BE2C (cell line): ENCODE results near the gene BIRC7.

Experiments used
- DNase-seq: peaks from one replicate; pipeline ENCODE4 v3.0.0-alpha.2; 2020
- H3K27me3 ChIP-seq: fragments of 250-450 bp; sonication (Bioruptor Pico); 2 replicates; pipeline ENCODE4 v1.5.1; 2020; ENCODE audit warnings: mild to moderate bottlenecking
- H3K36me3 ChIP-seq: fragments of 250-450 bp; sonication (Bioruptor Pico); 2 replicates; pipeline ENCODE4 v1.5.1; 2020; ENCODE audit warnings: mild to moderate bottlenecking
- H3K4me1 ChIP-seq: fragments of 250-450 bp; sonication (Bioruptor Pico); 2 replicates; pipeline ENCODE4 v1.5.1; 2020
- H3K4me3 ChIP-seq: 2 replicates; pipeline ENCODE4 v1.5.1; 2011; ENCODE audit warnings: low read depth, low read length
- H3K9me3 ChIP-seq: fragments of 250-450 bp; sonication (Bioruptor Pico); 2 replicates; pipeline ENCODE4 v1.5.1; 2020
- TF ChIP-seq, protein P1 (sequence below): IDR thresholded peaks from 2 replicates; pipeline ENCODE4 v1.5.1; 2012; ENCODE audit warnings: mild to moderate bottlenecking, low read depth, low read length

Gene BIRC7

DNA sequence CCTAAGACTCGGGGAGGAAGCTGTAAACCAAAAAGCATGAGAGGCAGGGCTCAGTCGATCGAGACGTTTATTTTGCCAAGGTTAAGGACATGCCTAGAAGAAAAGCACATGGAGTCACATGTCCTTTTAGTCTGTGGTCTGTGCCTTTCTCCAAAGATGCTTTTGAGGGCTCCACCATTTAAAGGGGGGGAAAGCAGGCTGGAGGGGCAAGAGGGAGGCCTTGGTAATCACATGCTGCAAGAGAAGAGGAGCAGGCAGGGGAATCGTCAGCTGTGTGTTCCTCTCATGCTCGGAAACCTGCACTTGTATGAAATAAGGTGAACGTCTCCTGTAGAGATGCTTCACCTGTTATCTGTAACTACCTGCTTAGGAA, 10.6 kb upstream of the BIRC7 start:
- no peak for DNase-seq
- TF ChIP-seq, protein P1, sequence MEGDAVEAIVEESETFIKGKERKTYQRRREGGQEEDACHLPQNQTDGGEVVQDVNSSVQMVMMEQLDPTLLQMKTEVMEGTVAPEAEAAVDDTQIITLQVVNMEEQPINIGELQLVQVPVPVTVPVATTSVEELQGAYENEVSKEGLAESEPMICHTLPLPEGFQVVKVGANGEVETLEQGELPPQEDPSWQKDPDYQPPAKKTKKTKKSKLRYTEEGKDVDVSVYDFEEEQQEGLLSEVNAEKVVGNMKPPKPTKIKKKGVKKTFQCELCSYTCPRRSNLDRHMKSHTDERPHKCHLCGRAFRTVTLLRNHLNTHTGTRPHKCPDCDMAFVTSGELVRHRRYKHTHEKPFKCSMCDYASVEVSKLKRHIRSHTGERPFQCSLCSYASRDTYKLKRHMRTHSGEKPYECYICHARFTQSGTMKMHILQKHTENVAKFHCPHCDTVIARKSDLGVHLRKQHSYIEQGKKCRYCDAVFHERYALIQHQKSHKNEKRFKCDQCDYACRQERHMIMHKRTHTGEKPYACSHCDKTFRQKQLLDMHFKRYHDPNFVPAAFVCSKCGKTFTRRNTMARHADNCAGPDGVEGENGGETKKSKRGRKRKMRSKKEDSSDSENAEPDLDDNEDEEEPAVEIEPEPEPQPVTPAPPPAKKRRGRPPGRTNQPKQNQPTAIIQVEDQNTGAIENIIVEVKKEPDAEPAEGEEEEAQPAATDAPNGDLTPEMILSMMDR, result no peak
- Histone ChIP-seq H3K27me3 (no peaks in the 10 kb centered on the region), H3K9me3 (no peaks in the 10 kb centered on the region), H3K4me1 (peaks cover 13% of the 10 kb centered on the region), H3K36me3 (no peaks in the 10 kb centered on the region), H3K4me3 (no peak overlapping the region)

DNA sequence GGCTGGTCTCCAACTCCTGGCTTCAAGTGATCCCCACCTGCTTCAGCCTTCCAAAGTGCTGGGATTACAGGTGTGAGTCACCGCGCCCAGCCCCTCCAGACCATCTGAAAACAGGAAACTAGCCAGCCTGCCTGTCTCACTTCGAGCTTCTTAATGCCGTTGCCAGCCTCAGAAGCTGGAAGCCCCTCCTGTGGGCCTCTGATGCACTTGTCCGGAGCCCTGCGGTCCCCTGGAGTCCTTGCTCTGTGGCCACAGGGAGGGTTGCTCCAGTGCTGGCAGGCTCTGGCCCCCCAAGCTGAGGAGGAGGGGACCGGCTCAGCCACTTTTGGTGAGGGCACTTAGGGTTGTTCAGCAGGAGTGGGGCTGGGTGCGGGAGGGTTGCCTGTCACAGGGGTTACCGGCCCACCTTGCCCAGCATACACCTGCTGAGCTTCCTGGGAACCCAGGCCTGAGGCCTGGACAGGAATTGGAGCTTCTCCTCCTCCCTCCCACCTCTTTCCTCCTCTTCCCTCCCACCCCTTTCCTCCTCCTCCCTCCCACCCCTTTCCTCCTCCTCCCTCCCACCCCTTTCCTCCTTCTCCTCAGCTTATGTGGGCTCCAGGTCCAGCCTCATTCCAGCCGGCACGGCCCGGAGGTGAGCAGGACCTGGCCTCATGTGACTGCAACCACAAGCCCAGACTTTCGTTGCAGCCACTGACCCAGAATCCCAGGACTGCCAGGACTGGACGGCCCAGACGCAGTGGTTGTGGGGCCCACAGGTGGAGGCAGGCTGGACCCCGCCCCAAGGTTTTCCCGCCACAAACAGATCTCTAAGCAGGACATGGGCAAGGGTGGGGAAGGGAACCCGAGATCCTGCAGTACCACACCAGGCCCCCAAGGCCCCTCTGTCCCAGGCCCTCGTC, 9.4 kb upstream of the BIRC7 start:
- Histone ChIP-seq H3K4me1 (peaks cover 13% of the 10 kb centered on the region), H3K9me3 (no peaks in the 10 kb centered on the region), H3K4me3 (no peak overlapping the region), H3K36me3 (no peaks in the 10 kb centered on the region), H3K27me3 (no peaks in the 10 kb centered on the region)
- TF ChIP-seq, protein P1, result no peak
- DNase-seq, result no peak

DNA sequence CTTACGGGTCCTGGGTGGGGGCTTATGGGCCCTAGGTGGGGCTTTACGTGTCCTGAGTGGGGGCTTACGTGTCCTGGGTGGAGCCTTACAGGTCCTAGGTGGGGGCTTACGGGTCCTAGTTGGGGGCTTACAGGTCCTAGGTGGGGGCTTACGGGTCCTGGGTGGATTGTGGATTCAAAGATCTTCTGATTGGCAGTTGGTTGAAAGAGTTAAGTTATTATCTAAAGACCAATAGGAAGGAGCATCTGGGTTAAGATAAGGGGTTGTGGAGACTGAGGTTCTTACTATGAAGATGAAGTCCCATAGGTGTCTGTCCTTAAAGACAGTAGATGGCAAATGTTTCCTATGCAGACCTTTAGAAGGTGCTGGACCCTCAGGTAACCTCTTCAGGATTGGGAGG, 8.4 kb upstream of the BIRC7 start:
- TF ChIP-seq, protein P1, result no peak
- Histone ChIP-seq H3K36me3 (no peaks in the 10 kb centered on the region), H3K4me3 (no peak overlapping the region), H3K9me3 (no peaks in the 10 kb centered on the region), H3K4me1 (peaks cover 13% of the 10 kb centered on the region), H3K27me3 (no peaks in the 10 kb centered on the region)
- no peak for DNase-seq

DNA sequence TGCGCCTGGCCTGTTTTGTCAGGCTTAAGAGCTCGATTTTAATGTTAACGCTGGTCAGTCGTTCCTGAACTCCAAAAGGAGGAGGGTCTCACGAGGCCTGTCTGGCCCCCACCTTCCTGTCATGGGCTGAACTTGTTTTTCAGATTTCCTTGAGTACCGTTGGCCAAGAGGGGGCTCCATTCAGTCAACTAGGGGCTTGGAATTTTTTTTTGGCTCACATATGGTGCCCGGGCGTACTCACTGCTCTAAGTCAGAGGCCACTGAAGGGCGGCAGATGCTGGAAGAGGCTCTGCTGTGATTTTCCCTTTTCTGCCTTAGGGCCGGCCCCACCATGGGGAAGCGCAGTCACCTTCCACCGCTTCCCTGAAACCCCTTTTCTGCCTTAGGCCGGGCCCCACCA, 6.9 kb upstream of the BIRC7 start:
- Histone ChIP-seq H3K9me3 (no peaks in the 10 kb centered on the region), H3K4me1 (peaks cover 9% of the 10 kb centered on the region), H3K4me3 (no peak overlapping the region), H3K36me3 (no peaks in the 10 kb centered on the region), H3K27me3 (no peaks in the 10 kb centered on the region)
- no peak for DNase-seq
- TF ChIP-seq, protein P1, result no peak

DNA sequence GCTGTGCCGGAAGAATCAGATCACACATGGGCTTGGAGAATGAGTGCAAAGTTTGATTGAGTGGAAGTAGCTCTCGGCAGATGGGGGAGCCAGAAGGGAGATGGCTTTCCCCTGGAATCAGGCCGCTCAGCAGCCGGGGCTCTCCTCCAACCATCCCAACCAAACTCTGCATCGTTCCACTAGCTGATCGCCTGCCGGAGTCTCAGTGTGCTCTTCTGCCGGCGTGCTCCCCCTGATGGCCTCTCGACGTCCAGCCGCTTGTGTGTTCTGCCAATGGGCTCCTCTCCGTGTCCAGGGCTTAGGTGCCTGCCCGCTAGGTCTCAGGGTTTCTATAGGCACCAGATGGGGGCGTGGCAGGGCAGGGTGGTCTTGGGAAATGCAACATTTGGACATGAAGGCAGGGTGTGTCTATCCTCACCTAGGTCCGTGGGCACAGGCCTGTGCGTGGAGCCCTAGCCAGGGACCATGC, 4.9 kb upstream of the BIRC7 start:
- peak; percentile 73 for DNase-seq
- Histone ChIP-seq H3K36me3 (no peaks in the 10 kb centered on the region), H3K9me3 (no peaks in the 10 kb centered on the region), H3K27me3 (no peaks in the 10 kb centered on the region), H3K4me3 (no peak overlapping the region), H3K4me1 (no peaks in the 10 kb centered on the region; the same call in 1 of the 2 replicates)
- TF ChIP-seq, protein P1, result peak; percentile 62
